IMR-90 (cell line): ENCODE measurements around the gene TENM4. TPM values are rescaled to one million over a fixed set of nuclear protein-coding genes. Genes with fewer than 3 reads are reported as not detected.

ENCODE experiments used
- ATAC-seq: fragments of 200-7000 bp; cut with Tn5 transposase; 2 replicates; pipeline ENCODE4 v1.9.1; 2020; ENCODE audit warnings: low read depth, mild to moderate bottlenecking, moderate library complexity
- BruUV-seq: library from RNA; stranded (reverse); fragments of 400-500 nt; replicated peaks from 2 replicates; lab custom pipeline; 2021; lab: Mats Ljungman, UMichigan
- CTCF ChIA-PET: fragments of 300-600 bp; formaldehyde crosslinking; extraction: SDS; loops from one replicate; lab custom pipeline; 2021; ENCODE audit warnings: antibody characterized with exemption; lab: Yijun Ruan, JAX
- POLR2A ChIA-PET: fragments of 300-600 bp; sonication (Branson Sonifier 250); formaldehyde crosslinking; loops from one replicate; lab custom pipeline; 2022; ENCODE audit warnings: antibody characterized with exemption; ENCODE audit not compliant: unreplicated experiment; lab: Charles Lee
- DNase-seq: peaks from one replicate; pipeline ENCODE4 v3.0.0; 2013
- H2AFZ ChIP-seq: replicated peaks from 2 replicates; pipeline ENCODE3; 2013; ENCODE audit warnings: low read length, mild to moderate bottlenecking; ENCODE audit not compliant: poor library complexity
- H2AK5ac ChIP-seq: 2 replicates; pipeline ENCODE4 v1.6.1; 2013; ENCODE audit warnings: low read depth, low read length, inconsistent platforms
- H2AK9ac ChIP-seq: replicated peaks from 2 replicates; pipeline ENCODE3; 2013; ENCODE audit warnings: mild to moderate bottlenecking, low read depth, low read length, moderate library complexity; ENCODE audit not compliant: poor library complexity
- H2BK120ac ChIP-seq: 2 replicates; pipeline ENCODE4 v1.6.1; 2013; ENCODE audit warnings: low read depth, low read length, inconsistent platforms
- H2BK15ac ChIP-seq: 3 replicates; pipeline ENCODE4 v1.6.1; 2013; ENCODE audit warnings: low read depth, low read length, inconsistent platforms
- H2BK20ac ChIP-seq: 2 replicates; pipeline ENCODE4 v1.6.1; 2013; ENCODE audit warnings: low read depth, mild to moderate bottlenecking, inconsistent platforms, low read length, moderate library complexity
- H2BK5ac ChIP-seq: 2 replicates; pipeline ENCODE4 v1.6.1; 2013; ENCODE audit warnings: mild to moderate bottlenecking, low read depth, low read length, inconsistent platforms; ENCODE audit not compliant: poor library complexity, severe bottlenecking
- H3K14ac ChIP-seq: replicated peaks from 2 replicates; pipeline ENCODE4 v1.6.1; 2013; ENCODE audit warnings: low read depth, low read length, inconsistent platforms
- H3K18ac ChIP-seq: 2 replicates; pipeline ENCODE4 v1.6.1; 2013; ENCODE audit warnings: low read depth, low read length, control low read depth
- H3K23ac ChIP-seq: 2 replicates; pipeline ENCODE4 v1.6.1; 2013; ENCODE audit warnings: low read depth, low read length, inconsistent platforms
- H3K27ac ChIP-seq: 2 replicates; pipeline ENCODE4 v1.5.1; 2013; ENCODE audit warnings: mild to moderate bottlenecking, control low read depth, low read length; ENCODE audit not compliant: insufficient read depth
- H3K27me3 ChIP-seq: 2 replicates; pipeline ENCODE4 v1.6.1; 2013; ENCODE audit warnings: low read length; ENCODE audit not compliant: control insufficient read depth, insufficient read depth
- H3K36me3 ChIP-seq: 2 replicates; pipeline ENCODE4 v1.6.1; 2013; ENCODE audit warnings: low read length, mixed read lengths; ENCODE audit not compliant: control insufficient read depth, insufficient read depth
- H3K4ac ChIP-seq: 2 replicates; pipeline ENCODE4 v1.6.1; 2013; ENCODE audit warnings: low read depth, low read length, inconsistent platforms
- H3K4me1 ChIP-seq: 2 replicates; pipeline ENCODE4 v1.6.1; 2013; ENCODE audit warnings: low read length, mixed read lengths; ENCODE audit not compliant: control insufficient read depth, insufficient read depth
- H3K4me2 ChIP-seq: 2 replicates; pipeline ENCODE4 v1.6.1; 2013; ENCODE audit warnings: low read depth, mild to moderate bottlenecking, control low read depth, low read length, moderate library complexity
- H3K4me3 ChIP-seq: 2 replicates; pipeline ENCODE4 v1.5.1; 2013; ENCODE audit warnings: low read depth, mild to moderate bottlenecking, control low read depth, low read length, moderate library complexity; ENCODE audit not compliant: insufficient read depth
- H3K56ac ChIP-seq: 2 replicates; pipeline ENCODE4 v1.6.1; 2013; ENCODE audit warnings: low read length, inconsistent platforms; ENCODE audit not compliant: insufficient read depth; ENCODE audit errors: extremely low read depth
- H3K79me1 ChIP-seq, 2 experiments: 2 replicates each; pipeline ENCODE4 v1.6.1; 2013; ENCODE audit warnings: low read length in 2 of 2, inconsistent platforms in 1 of 2, low read depth in 1 of 2
- H3K9ac ChIP-seq: 2 replicates; pipeline ENCODE4 v1.6.1; 2013; ENCODE audit warnings: low read depth, low read length, control low read depth
- H3K9me1 ChIP-seq: 2 replicates; pipeline ENCODE4 v1.6.1; 2013; ENCODE audit warnings: low read length, inconsistent platforms; ENCODE audit not compliant: insufficient read depth
- H3K9me3 ChIP-seq: 2 replicates; pipeline ENCODE4 v1.6.1; 2013; ENCODE audit warnings: low read length; ENCODE audit not compliant: control insufficient read depth, insufficient read depth
- H4K20me1 ChIP-seq: 2 replicates; pipeline ENCODE4 v1.6.1; 2013; ENCODE audit warnings: low read length, inconsistent platforms; ENCODE audit not compliant: insufficient read depth
- H4K5ac ChIP-seq: 2 replicates; pipeline ENCODE4 v1.6.1; 2013; ENCODE audit warnings: mild to moderate bottlenecking, low read depth, low read length, control low read depth
- H4K8ac ChIP-seq, 2 experiments: 2 replicates each; pipeline ENCODE4 v1.6.1; 2013; ENCODE audit warnings: low read depth in 2 of 2, low read length in 2 of 2, control low read depth in 1 of 2, inconsistent platforms in 1 of 2
- H4K91ac ChIP-seq: 2 replicates; pipeline ENCODE4 v1.6.1; 2013; ENCODE audit warnings: low read depth, low read length, inconsistent platforms; ENCODE audit not compliant: insufficient read depth
- BHLHE40 ChIP-seq: fragments of 150-350 bp; IDR thresholded peaks from 2 replicates; pipeline ENCODE4 v1.6.1; 2016; ENCODE audit warnings: mild to moderate bottlenecking, low read depth, low read length
- CEBPB ChIP-seq: IDR thresholded peaks from 2 replicates; pipeline ENCODE4 v1.6.1; 2012; ENCODE audit warnings: low read depth, low read length, improper control_type of control experiment
- CHD1 ChIP-seq: IDR thresholded peaks from 2 replicates; pipeline ENCODE4 v1.6.1; 2012; ENCODE audit warnings: low read depth, low read length, improper control_type of control experiment
- ELK1 ChIP-seq: fragments of 150-350 bp; IDR thresholded peaks from 2 replicates; pipeline ENCODE4 v1.6.1; 2016; ENCODE audit warnings: low read depth, mild to moderate bottlenecking, low read length, moderate library complexity, borderline replicate concordance
- MAFK ChIP-seq: IDR thresholded peaks from 2 replicates; pipeline ENCODE4 v1.6.1; 2012; ENCODE audit warnings: low read depth, low read length, improper control_type of control experiment
- MAZ ChIP-seq: IDR thresholded peaks from 2 replicates; pipeline ENCODE4 v1.6.1; 2012; ENCODE audit warnings: low read depth, mild to moderate bottlenecking, low read length, improper control_type of control experiment, moderate library complexity, borderline replicate concordance
- MXI1 ChIP-seq: IDR thresholded peaks from 2 replicates; pipeline ENCODE4 v1.6.1; 2012; ENCODE audit warnings: low read depth, mild to moderate bottlenecking, low read length, moderate library complexity, borderline replicate concordance
- NFE2L2 ChIP-seq: fragments of 150-350 bp; IDR thresholded peaks from 2 replicates; pipeline ENCODE4 v1.6.1; 2016; ENCODE audit warnings: low read depth, mild to moderate bottlenecking, low read length
- POLR2A ChIP-seq: IDR thresholded peaks from 2 replicates; pipeline ENCODE4 v1.6.1; 2012; ENCODE audit warnings: mild to moderate bottlenecking, low read depth, low read length
- RAD21 ChIP-seq: IDR thresholded peaks from 2 replicates; pipeline ENCODE4 v1.6.1; 2012; ENCODE audit warnings: low read length, improper control_type of control experiment
- RCOR1 ChIP-seq: IDR thresholded peaks from 2 replicates; pipeline ENCODE4 v1.6.1; 2012; ENCODE audit warnings: mild to moderate bottlenecking, low read length, improper control_type of control experiment; ENCODE audit not compliant: insufficient replicate concordance
- RFX5 ChIP-seq: IDR thresholded peaks from 2 replicates; pipeline ENCODE4 v1.8.0; 2012; ENCODE audit warnings: low read depth, mild to moderate bottlenecking, low read length, moderate library complexity
- SMC3 ChIP-seq: fragments of 150-350 bp; IDR thresholded peaks from 2 replicates; pipeline ENCODE4 v1.6.1; 2016; ENCODE audit warnings: low read depth, mild to moderate bottlenecking, antibody characterized with exemption, low read length, moderate library complexity
- WGBS, 2 experiments: methylation state at CpG; one replicate each; pipeline versions ENCODE4 v1.1.5 to v1.1.7; 2013; ENCODE audit warnings: missing lambda C conversion rate in 2 of 2; ENCODE audit not compliant: insufficient read length in 1 of 2; ENCODE audit errors: extremely low coverage in 2 of 2; 5-methylcytosine and 5-hydroxymethylcytosine counted together
- dilution Hi-C: fragments of 300-500 bp; cut with HindIII; formaldehyde crosslinking; loops from one replicate; pipeline ENCODE4 v1.14.3; 2018; ENCODE audit warnings: low sequenced_read_pairs; ENCODE audit not compliant: unreplicated experiment
- in situ Hi-C: fragments of 300-500 bp; cut with MboI; formaldehyde crosslinking; loops from 3 replicates; pipeline ENCODE4 v1.14.3; 2019; ENCODE audit warnings: low sequenced_read_pairs, inconsistent platforms, mixed read lengths
- intact Hi-C: fragments of 100-400 bp; cut with micrococcal nuclease; formaldehyde crosslinking; loops from 2 replicates; pipeline ENCODE4 v1.10.0; 2022
- polyA plus RNA-seq, 3 experiments: library from polyadenylated mRNA; depleted of rRNA; stranded (reverse); fragments of >200 nt; gene quantifications; 2 replicates each; pipeline ENCODE4 v1.2.3, GENCODE V29; 2012; ENCODE audit warnings: low replicate concordance in 1 of 3
- total RNA-seq: library from RNA; depleted of rRNA; stranded (reverse); fragments of >200 nt; gene quantifications from 2 replicates; pipeline ENCODE4 v1.2.3, GENCODE V29; 2012
- TF ChIP-seq, protein P1 (sequence below): fragments of 150-350 bp; IDR thresholded peaks from 2 replicates; pipeline ENCODE4 v1.6.1; 2017; ENCODE audit warnings: mild to moderate bottlenecking, antibody characterized with exemption, low read length, low read depth
- TF ChIP-seq, protein P2 (sequence below): conservative IDR thresholded peaks from 2 replicates; pipeline ENCODE4 v1.5.1; 2012; ENCODE audit warnings: mild to moderate bottlenecking, low read depth, low read length, improper control_type of control experiment

TENM4 gene
- total and polyA plus RNA-seq, 2 of the 4 experiments (the other 2 are of a cell fraction), result 7.4 to 9.0 TPM

DNA sequence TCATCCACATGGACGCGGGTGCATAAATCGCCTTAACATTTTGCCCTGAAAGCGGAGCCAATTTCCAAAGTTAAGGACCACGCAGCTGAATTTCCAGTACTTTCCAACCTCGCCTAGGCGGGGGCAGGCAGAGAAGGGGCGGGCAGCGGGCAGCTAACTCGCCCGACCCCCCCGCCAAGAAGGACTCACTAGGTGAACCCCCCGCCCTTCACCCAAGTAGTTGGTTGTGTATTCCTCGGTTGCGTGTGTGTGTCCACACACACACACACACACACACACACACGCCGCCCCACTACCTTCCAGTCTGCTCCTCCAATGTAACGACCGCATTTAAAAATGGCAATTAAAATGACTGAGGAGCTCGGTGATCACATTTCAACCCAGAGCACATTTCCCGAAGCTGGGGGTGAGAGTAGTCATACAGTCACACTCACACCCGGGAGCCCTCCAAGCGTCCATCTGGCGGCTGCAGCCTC is 1.4 kb downstream of the TENM4 start:
- peaks cover 6 to 29% of the 10 kb centered on the region in 2 experiments for H3K79me1 ChIP-seq
- no peaks in the 10 kb centered on the region for H3K36me3 ChIP-seq
- no peak overlapping the region; the same call in 1 of the 2 replicates for H2BK120ac ChIP-seq
- H4K20me1 ChIP-seq, result no peaks in the 10 kb centered on the region
- ATAC-seq (peak; percentile 2), DNase-seq (peak; percentile 59)
- H4K8ac ChIP-seq, result peak overlapping the region in 1 of 2 experiments; percentile 42; a peak in 1 of 4 replicates
- peak overlapping the region; percentile 68 for H3K23ac ChIP-seq
- no peak overlapping the region for H2BK20ac ChIP-seq
- ChIA-PET POLR2A (no interaction called here), CTCF (interaction anchor here (0.6 to 2.0 kb wide), 6 partner anchors 16 to 664 kb away, joined by 4 to 8 read pairs (median 4); no protein-coding TSS in a partner anchor)
- no peak overlapping the region for H4K5ac ChIP-seq
- no peaks in the 10 kb centered on the region for H3K9me3 ChIP-seq
- H2AK5ac ChIP-seq, result peak overlapping the region; percentile 32; the same call in 1 of the 2 replicates
- peak overlapping the region; percentile 27 for H3K27ac ChIP-seq
- H2AFZ ChIP-seq, result peak overlapping the region; percentile 87
- peak overlapping the region; percentile 86 for H3K4me2 ChIP-seq
- H3K9ac ChIP-seq, result peak overlapping the region; percentile 60
- H3K27me3 ChIP-seq, result no peaks in the 10 kb centered on the region
- no peak overlapping the region for H2BK5ac ChIP-seq
- no peak overlapping the region; the same call in 2 of the 3 replicates for H2BK15ac ChIP-seq
- in situ Hi-C loops, result loop anchor here (10.0 kb wide), 1 partner anchor 345 kb away; no protein-coding TSS in a partner anchor
- H3K56ac ChIP-seq, result no peak overlapping the region; the same call in 1 of the 2 replicates
- peaks cover 2% of the 10 kb centered on the region; the same call in 1 of the 2 replicates for H3K9me1 ChIP-seq
- intact Hi-C loops, result loop anchor here (10.0 kb wide), 1 partner anchor 335 kb away; no protein-coding TSS in a partner anchor
- dilution Hi-C loops, result no loop called here
- no peak overlapping the region for H4K91ac ChIP-seq
- peak overlapping the region; percentile 25; the same call in 1 of the 2 replicates for H3K18ac ChIP-seq
- peak overlapping the region; percentile 57 for H3K4me3 ChIP-seq
- H2AK9ac ChIP-seq, result peak overlapping the region; percentile 38
- no TSS peak for BruUV-seq
- peak overlapping the region; percentile 44; the same call in 1 of the 2 replicates for H3K14ac ChIP-seq
- peaks cover 6% of the 10 kb centered on the region for H3K4me1 ChIP-seq
- 0% methylated on average over 1 of the region's 24 CpGs; no CpG with 5 or more reads in 1 of the 2 experiments for WGBS, 2 experiments
- H3K4ac ChIP-seq, result peak overlapping the region; percentile 28; the same call in 1 of the 2 replicates
- TF ChIP-seq MXI1 (no peak), MAZ (no peak), CEBPB (no peak), CHD1 (no peak), ELK1 (no peak), POLR2A (no peak), RAD21 (no peak), BHLHE40 (no peak), MAFK (no peak), NFE2L2 (no peak), RFX5 (no peak), RCOR1 (no peak), SMC3 (no peak)
- TF ChIP-seq, protein P1, sequence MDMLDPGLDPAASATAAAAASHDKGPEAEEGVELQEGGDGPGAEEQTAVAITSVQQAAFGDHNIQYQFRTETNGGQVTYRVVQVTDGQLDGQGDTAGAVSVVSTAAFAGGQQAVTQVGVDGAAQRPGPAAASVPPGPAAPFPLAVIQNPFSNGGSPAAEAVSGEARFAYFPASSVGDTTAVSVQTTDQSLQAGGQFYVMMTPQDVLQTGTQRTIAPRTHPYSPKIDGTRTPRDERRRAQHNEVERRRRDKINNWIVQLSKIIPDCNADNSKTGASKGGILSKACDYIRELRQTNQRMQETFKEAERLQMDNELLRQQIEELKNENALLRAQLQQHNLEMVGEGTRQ, result no peak
- TF ChIP-seq, protein P2, sequence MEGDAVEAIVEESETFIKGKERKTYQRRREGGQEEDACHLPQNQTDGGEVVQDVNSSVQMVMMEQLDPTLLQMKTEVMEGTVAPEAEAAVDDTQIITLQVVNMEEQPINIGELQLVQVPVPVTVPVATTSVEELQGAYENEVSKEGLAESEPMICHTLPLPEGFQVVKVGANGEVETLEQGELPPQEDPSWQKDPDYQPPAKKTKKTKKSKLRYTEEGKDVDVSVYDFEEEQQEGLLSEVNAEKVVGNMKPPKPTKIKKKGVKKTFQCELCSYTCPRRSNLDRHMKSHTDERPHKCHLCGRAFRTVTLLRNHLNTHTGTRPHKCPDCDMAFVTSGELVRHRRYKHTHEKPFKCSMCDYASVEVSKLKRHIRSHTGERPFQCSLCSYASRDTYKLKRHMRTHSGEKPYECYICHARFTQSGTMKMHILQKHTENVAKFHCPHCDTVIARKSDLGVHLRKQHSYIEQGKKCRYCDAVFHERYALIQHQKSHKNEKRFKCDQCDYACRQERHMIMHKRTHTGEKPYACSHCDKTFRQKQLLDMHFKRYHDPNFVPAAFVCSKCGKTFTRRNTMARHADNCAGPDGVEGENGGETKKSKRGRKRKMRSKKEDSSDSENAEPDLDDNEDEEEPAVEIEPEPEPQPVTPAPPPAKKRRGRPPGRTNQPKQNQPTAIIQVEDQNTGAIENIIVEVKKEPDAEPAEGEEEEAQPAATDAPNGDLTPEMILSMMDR, result no peak
